HG02610 (cell line): Measurements from ENCODE around the gene THRB.
"Not testable (repeated sequence)": the region's sequence is repeated elsewhere in the genome, so short reads cannot be mapped to it uniquely, and the experiment has no call there.

Source experiments
- ATAC-seq: cut with Tn5 transposase; IDR thresholded peaks from one replicate; pipeline ENCODE4 v1.9.1; 2021; ENCODE audit warnings: mild to moderate bottlenecking, moderate library complexity; ENCODE audit not compliant: unreplicated experiment

The THRB gene

GRCh38 chr3:24410860-24411259 is 83.8 kb downstream of the THRB start:
- ATAC-seq, result no peak

DNA sequence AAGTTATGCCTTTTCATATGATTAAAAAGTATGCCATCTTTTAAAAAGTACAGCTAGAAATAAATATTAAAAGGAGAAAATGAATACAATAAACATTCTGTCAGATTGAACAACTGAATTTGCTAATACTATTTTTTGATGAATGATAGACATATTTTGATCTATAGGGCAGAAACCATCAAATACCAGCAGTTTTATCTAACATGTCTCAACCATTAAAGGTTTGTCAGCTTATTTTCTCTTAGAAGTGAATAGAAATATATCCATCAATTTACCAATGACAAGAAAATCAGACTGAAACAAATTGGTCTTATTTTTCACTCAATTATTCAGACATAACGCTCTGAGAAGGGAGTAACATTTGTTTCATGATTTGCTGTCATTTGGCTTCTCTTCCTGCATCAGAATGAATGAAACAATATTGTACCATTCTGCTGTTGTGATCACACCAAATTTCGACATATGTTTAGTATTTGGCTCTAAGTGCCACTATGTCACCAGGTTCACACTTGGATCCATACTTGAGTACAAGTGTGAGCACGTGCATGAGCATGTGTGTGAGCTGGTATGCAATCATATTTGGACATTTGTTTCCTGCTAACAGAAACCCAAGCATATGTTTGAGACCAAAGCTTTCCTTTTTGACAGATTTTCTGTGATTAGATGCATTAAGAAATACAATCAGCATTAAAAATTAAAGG is 86.5 kb downstream of the THRB start:
- no peak for ATAC-seq

DNA sequence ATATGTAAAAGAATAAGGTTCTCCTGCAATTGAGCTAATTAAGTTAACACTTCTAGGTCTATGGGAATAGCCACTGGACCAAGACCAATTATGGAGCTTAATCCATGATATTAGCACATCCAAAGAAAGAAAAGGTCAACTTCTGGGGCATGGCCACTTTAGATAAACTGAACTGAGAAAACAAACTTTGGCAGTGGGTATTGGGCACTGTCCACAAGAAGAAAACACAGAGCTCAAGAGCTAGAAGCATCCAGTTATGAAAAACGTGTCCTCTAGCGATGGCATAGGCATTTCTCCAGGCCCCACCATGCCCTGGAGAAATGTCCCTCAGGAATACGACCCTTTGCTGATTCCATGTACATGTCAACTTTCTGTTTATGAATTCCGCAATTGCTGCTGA is 87.8 kb downstream of the THRB start:
- ATAC-seq, result no peak

DNA sequence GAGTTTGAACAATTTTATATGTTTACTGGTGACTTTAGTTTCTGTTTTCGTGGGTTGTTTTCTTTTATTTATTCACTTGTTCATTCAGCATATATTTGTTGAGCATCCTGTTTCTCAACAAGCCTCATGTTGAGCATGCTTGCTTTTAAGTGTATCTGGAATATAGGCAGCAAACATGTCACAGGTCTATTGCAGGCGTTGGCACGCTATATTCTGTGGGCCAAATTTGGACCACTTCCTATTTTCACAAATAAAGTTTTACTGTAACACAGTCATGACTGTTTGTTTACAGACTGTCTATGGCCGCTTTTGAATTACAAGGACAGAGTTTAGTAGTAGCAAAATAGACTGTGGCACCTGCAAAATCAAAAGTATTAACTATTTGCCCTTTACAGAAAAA is 89.6 kb downstream of the THRB start:
- ATAC-seq, result no peak

- no peak for ATAC-seq
Observed at GRCh38 chr3:24401811-24402185, 92.9 kb downstream of the THRB start.

DNA sequence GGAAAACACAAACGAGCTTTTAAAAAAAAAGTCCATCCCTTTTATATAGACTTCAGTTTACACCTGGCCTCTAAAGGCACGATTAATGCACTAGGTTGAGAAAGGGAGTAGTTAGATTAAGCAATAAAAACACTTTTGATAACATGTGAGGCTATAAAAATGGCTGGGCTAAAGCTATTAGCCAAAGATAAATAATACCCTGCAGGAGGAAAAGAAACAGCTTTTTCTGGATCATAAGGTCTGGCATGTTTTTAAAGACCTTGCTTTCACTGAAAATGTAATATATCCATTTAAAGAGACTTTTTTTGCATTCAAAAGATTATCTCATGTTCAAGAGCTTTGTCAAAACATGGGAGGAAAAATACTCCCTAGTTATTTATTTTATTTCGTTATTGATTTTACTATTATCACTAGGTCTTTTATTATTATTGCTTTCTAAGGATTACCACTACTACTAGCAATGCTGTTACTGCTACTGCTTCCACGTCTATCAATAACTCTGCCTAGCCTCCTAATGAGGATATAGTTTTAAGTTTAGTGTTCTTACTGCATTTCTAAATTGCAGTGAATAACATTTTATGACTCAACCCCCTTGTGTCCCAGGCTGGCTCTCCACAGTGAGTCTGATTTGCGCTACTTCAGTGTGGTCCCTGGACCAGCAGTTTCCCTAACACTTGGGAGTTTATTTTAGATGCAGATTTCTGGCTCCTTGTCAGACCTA is 93.4 kb downstream of the THRB start:
- ATAC-seq, result no peak

GRCh38 chr3:24400450-24400849 is 94.2 kb downstream of the THRB start:
- ATAC-seq, result no peak

- no peak for ATAC-seq
Observed at GRCh38 chr3:24400015-24400414, 94.6 kb downstream of the THRB start.

GRCh38 chr3:24399614-24400013 is 95.0 kb downstream of the THRB start:
- ATAC-seq, result no peak

- not testable (repeated sequence) for ATAC-seq
Observed at GRCh38 chr3:24398712-24399111, 95.9 kb downstream of the THRB start.

DNA sequence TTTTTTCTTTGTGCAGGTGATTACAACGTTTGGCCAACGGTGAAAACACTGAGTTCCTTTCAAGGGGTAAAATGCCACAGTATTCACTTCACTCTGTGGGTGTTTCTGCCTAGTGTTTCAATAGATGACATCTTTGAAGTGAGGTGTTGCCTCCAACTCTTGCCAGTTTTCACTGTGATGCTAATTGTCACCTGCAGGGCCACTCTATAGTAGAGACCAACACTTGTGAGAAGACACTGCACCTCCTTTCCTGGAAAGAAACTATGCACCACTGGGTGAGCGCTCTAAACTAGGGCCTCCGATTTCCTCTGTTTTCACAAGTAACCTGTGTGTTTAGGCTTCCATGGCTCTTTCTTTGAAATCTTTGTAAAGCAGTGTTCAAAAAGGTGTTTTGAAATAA is 98.3 kb downstream of the THRB start:
- ATAC-seq, result no peak

DNA sequence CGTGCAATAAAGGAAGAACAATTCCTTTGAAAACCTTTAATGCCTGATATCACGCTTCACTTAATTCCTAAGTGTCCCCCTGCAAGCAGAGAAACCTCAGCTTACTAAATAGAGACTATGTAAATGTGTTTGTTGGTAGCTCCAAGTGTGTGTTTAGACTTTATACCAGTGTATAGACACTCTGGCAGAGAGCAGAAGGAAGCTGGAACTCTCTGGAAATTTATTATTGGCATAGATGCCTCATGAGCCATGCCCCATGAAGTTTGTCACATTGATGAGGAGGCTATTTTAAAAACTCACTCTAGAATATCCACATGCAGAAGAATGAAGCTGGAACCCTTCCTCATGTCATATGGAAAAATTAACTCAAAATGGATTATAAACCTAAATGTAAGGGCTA is 99.9 kb downstream of the THRB start:
- ATAC-seq, result no peak

DNA sequence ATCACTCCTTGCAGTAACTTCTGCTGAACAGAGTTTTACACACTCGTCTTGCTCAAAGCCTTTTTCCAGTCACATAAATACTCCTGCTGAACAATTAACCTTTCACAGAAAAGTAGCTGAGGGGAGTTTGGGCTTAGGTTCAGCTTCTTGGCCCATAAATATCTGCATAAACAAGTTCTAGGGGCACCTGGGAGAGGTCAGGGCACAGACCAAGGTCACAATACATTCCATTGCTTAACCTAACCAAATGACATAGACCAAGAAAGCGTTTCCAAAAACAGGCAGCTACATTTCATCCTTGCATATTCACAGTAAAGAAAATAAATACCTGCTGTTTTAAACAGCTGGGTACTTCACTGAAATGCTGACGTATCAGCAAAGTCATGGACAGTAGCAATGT is 101.3 kb downstream of the THRB start:
- no peak for ATAC-seq

- ATAC-seq, result no peak
Observed at GRCh38 chr3:24390169-24391130, 104.2 kb downstream of the THRB start.

DNA sequence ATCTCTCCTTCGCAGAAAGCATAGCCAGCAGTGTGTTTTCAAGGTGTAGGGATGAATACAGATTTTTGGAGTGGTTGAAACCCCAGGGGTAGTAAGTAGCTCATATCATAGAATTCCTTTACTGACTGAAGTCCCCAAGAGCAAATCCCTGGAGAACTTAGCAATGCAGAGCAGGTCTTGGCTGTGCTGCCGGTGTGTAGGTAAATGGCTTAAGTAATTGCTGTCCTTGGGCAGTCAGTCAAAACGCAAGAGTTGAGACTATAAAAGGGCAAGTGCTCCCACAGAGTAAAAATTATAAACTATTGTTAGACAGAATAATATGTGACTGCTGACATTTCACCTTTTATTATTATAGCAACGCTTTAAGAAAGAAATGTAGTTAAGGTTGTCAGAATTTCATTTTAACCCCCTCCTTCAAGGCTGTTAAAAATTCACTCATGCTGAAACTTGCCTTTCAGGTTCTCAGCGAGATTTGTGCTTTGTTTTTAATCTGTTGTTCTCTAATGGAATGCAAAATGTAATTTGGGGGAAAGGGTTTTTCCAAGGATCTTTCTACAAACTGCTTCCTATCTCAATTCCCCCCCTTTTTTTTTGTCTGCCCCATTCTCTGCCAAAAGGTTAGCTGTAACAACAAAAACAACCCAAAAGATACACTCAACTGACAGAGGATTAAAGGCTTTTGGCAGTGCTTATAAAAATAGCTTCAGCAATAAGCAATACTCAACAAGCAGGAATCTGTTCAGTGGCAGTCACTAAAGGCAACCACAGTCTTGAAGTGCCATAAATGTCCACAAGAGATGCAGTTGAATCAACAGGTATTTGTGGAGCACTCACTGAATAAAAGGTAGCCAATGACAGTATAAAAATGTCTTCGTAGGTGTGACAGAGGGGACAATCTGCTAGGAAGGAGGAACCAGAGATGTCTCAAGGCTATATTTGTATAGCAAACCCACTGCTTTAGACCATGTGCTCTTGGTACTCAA is 105.3 kb downstream of the THRB start:
- ATAC-seq, result no peak

DNA sequence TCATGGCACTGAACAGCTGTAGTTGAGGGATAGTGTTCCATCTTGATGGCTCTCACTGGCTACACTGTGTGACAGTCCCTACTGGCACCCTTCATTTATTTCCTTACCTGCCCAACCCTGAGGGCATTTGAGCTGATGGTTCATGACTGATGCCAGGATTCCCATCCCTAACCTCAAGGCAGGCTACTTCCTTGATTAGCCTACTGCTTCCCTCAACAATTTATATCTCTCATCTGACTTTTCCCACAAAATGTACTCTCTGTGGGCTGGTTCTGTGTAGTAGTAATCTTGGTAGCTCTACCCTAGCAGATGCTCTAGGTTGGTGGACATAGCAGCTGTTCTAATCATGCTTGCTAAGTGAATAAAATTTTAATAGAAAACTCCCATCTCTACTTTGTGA is 106.0 kb downstream of the THRB start:
- ATAC-seq, result no peak

GRCh38 chr3:24388159-24388558 is 106.5 kb downstream of the THRB start:
- no peak for ATAC-seq

DNA sequence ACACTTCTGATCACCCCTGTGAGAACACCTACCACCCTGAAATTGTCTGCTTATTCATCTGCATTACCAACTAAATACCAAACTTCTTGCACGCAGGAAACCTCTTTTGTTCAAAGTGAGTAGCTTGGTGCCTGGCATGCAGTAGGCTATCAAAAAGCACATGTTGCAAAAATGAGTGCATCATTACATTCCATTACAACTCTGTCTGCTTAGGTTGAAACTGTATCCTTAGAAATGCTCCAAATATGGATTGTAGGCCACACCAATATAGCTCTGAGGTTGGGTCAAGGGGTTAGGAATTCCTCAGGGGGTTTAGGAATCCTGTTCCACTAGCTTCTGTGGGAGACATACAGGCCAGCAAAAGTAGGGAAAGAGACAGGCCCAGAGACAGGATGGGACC is 107.2 kb downstream of the THRB start:
- no peak for ATAC-seq

GRCh38 chr3:24387000-24387399 is 107.7 kb downstream of the THRB start:
- no peak for ATAC-seq

DNA sequence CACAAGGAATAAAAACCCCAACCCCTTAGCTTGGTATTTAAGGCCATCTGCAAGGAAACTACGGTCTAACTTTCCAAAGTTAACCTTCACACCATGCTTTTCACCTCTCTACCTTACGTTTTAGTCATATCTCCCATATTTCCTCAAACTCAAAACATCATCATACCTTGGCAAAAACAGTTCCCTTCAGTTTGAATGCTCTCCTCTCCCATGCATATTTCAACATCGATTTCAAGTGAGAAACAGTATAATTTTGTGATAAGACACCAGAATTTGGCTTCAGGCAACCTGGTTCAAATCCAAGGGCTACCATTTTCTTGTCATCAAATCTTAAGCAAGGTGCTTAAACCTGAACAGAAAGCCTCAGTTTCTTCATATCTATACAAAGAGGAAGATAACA is 108.2 kb downstream of the THRB start:
- no peak for ATAC-seq
